Measurements from ENCODE around the gene PTPRK.

The PTPRK gene

DNA sequence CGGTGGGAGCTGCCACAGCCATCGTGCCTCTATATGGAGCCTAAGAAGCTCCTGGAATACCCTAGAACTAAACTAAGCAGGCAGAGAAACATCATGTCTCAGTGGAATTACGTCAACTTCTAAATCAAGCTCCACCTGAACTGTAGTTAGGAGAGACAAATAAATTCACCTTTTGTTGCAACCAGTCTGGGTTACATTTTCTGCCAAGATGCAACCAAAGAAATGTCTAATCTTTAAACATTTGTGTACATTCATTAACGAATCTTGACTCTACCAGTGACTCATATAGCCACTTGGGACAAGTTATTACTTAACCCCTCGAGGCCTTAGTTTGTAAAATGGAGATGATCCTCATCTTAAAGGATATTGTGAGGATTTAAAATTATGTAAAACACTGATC is 8.9 kb downstream of the PTPRK start:
- TF ChIP-seq, protein P1, sequence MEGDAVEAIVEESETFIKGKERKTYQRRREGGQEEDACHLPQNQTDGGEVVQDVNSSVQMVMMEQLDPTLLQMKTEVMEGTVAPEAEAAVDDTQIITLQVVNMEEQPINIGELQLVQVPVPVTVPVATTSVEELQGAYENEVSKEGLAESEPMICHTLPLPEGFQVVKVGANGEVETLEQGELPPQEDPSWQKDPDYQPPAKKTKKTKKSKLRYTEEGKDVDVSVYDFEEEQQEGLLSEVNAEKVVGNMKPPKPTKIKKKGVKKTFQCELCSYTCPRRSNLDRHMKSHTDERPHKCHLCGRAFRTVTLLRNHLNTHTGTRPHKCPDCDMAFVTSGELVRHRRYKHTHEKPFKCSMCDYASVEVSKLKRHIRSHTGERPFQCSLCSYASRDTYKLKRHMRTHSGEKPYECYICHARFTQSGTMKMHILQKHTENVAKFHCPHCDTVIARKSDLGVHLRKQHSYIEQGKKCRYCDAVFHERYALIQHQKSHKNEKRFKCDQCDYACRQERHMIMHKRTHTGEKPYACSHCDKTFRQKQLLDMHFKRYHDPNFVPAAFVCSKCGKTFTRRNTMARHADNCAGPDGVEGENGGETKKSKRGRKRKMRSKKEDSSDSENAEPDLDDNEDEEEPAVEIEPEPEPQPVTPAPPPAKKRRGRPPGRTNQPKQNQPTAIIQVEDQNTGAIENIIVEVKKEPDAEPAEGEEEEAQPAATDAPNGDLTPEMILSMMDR (IDR thresholded peaks at IDR 0.05; ENCODE audit: control insufficient read depth, insufficient read depth, low read depth, low read length, missing control alignments), result no peak
- no peak overlapping the region for H3K4me3 ChIP-seq (ENCODE audit: control insufficient read depth, low read depth, low read length)
- DNase-seq (ENCODE audit: low read depth), result no peak

DNA sequence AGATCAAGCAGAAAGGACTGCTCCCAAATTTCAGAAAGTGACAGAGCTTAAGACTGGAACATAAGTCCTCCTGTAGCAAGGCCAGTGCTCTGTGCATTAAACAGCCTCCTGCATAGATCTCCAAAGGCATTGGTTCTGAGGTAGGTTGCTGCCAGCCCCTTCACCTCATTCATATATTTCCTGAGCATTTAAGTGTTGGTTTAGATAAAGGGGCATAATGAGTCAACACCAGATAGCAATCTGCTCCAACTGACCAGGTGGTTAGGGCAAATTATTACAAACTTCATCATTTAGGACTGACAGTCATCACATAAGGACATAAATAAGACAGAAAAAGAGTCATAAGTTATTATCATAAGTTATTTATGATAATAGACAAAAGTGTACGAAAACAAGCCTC is 10.7 kb downstream of the PTPRK start:
- TF ChIP-seq, protein P1 (IDR thresholded peaks at IDR 0.05; ENCODE audit: control insufficient read depth, insufficient read depth, low read depth, low read length, missing control alignments), result no peak
- no peak for DNase-seq (ENCODE audit: low read depth)
- no peak overlapping the region for H3K4me3 ChIP-seq (ENCODE audit: control insufficient read depth, low read depth, low read length)

DNA sequence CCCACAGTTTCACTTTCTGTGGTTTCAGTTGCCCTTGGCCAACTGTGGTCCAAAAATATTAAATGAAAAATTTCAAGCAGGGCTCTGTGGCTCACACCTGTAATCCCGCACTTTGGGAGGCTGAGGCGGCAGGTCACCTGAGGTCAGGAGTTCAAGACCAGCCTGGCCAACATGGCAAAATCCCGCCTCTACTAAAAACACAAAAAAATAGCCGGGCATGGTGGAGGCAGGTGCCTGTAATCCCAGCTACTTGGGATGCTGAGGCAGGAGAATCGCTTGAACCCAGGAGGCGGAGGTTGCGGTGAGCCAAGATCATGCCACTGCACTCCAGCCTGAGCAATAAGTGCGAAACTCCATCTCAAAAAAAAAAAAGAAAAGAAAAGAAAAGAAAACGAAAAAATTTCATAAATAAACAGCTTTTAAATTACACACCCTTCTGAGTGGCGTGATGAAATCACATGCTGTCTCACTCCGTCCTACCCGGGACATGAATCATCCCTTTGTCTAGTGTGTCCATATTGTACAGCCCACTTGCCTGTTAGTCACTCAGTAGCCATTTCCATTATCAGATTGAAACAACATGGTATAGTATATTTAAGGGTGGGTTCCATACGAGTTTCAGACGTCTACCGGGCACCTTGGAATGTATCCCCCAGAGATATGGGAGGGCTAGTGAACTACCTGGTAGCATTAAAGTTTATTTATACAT is 11.7 kb downstream of the PTPRK start:
- DNase-seq (ENCODE audit: low read depth), result peak; percentile 67
- no peak overlapping the region for H3K4me3 ChIP-seq (ENCODE audit: control insufficient read depth, low read depth, low read length)
- TF ChIP-seq, protein P1 (IDR thresholded peaks at IDR 0.05; ENCODE audit: control insufficient read depth, insufficient read depth, low read depth, low read length, missing control alignments), result no peak

DNA sequence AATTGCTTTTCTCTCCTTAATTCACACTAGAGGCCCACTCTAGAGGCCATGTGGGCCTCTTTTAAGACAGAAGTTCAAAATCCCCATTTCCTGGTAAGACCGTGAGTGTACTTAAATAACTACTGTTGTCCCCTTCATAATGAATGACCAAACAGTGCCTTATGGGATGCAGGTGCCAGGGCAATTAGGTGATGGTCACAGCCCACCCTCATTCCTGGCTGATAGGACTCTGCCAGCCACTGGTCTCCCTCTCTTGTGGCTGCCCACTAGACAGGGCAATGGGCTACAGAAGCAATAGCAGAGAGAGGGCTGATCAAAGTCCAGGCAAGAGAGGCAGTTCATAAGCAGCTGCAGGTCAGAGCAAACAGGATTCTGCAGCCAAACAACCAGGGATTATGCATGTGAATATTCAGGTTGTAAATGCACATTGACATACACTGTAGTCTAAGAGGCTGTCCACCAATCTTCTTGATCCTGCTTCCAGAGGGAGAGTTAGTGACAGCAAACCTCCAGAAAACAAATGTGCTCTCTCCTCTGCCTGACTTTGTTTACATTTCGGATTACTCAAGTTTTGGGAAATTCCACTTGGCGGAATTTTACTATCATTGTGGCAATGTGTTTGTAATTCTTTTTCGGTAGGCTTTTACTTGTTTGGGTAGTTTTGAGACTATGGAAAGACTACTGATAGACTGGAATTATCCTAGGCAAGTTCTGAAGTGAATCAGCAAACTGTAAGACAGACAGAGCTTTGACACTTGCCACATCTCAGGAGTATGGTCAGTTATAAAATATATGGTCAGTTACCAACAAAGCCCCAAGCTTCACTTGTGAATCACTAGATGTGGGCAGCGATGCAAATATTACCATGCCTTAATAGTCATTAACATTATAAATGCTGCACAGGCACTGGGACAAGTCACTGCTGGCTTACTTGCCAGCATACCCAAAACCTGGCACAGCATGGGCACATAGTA is 12.8 kb downstream of the PTPRK start:
- TF ChIP-seq, protein P1 (IDR thresholded peaks at IDR 0.05; ENCODE audit: control insufficient read depth, insufficient read depth, low read depth, low read length, missing control alignments), result no peak
- no peak for DNase-seq (ENCODE audit: low read depth)
- no peak overlapping the region for H3K4me3 ChIP-seq (ENCODE audit: control insufficient read depth, low read depth, low read length)

DNA sequence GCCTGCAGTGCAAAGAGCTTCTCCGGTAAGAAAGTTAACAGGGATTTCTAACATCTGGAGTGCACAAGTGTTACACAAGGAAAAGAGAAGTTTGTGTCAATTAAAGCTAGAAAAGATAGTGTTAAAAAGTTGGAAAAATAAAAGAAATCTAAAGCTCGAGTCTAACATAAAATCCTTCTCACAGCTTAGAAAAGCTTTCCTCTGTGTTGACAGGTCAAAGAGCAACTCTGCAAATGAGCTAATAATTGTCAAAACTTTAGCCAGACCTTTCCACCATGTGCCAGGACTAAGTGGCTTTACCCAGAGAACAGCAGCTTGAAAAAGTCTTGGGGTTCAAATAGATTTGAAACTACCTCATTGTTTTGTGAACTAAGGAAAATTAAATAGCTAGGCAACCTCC is 14.8 kb downstream of the PTPRK start:
- TF ChIP-seq, protein P1 (IDR thresholded peaks at IDR 0.05; ENCODE audit: control insufficient read depth, insufficient read depth, low read depth, low read length, missing control alignments), result no peak

DNA sequence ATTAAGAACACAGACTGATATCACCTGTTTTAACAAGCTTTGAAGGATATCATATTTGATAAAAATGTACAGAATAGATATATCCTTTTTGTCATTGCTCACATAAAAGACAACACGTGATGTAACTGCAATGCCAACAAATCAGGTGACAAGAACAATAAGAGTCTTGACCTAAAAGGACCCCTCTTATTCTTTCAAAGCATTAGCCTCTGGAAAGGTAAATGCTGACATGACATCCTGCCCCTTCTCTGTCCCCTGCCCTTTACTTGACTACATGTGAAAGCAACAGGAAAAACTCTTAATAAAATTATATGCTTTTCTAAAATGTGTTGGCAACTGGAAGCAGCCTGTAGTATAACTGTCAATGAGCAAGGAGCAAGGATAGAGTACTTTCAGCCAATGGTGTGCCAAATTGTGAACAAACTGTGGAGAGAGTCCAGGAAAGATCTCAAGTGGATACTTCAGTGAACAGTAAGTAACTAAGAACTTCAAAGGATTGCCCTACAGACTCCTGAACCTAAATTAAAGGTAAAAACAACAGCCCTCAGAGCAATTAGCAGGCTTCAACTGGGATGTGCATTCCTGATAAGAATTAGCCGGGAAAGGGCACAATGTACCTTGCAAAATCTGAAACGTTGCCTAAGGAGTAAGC is 16.3 kb downstream of the PTPRK start:
- no peak for DNase-seq (ENCODE audit: low read depth)

More for the DNA sequence above, 14.8 kb downstream of the PTPRK start:
- no peak overlapping the region for H3K4me3 ChIP-seq (ENCODE audit: control insufficient read depth, low read depth, low read length)
- DNase-seq (ENCODE audit: low read depth), result no peak

More for the DNA sequence above, 16.3 kb downstream of the PTPRK start:
- no peak overlapping the region for H3K4me3 ChIP-seq (ENCODE audit: control insufficient read depth, low read depth, low read length)
- TF ChIP-seq, protein P1 (IDR thresholded peaks at IDR 0.05; ENCODE audit: control insufficient read depth, insufficient read depth, low read depth, low read length, missing control alignments), result no peak
